BJ (cell line): Measurements from ENCODE around the gene STIM2. TPM values are rescaled to one million over a fixed set of nuclear protein-coding genes. Genes with fewer than 3 reads are reported as not detected.
"Not testable (repeated sequence)": the region's sequence is repeated elsewhere in the genome, so short reads cannot be mapped to it uniquely, and the experiment has no call there.

ENCODE experiments used
- CTCF ChIA-PET: fragments of 350-600 bp; formaldehyde crosslinking; extraction: SDS; loops from one replicate; lab custom pipeline; 2021; ENCODE audit warnings: antibody characterized with exemption, inconsistent platforms; lab: Yijun Ruan, JAX
- POLR2A ChIA-PET: fragments of 300-600 bp; sonication (Branson Sonifier 250); formaldehyde crosslinking; extraction: SDS; loops from one replicate; lab custom pipeline; 2021; ENCODE audit warnings: antibody characterized with exemption; lab: Charles Lee
- DNase-seq: peaks from one replicate; pipeline ENCODE4 v3.0.0-alpha.2; 2011; ENCODE audit warnings: low read depth
- H3K27me3 ChIP-seq: 2 replicates; pipeline ENCODE4 v1.6.0; 2011; ENCODE audit warnings: low read length; ENCODE audit not compliant: control insufficient read depth, insufficient read depth
- H3K36me3 ChIP-seq: 2 replicates; pipeline ENCODE4 v1.5.1; 2011; ENCODE audit warnings: low read length; ENCODE audit not compliant: control insufficient read depth, insufficient read depth
- H3K4me3 ChIP-seq: 2 replicates; pipeline ENCODE4 v1.5.1; 2011; ENCODE audit warnings: low read depth, mild to moderate bottlenecking, control low read depth, low read length
- CTCF ChIP-seq: IDR thresholded peaks from 2 replicates; pipeline ENCODE4 v1.5.1; 2011; ENCODE audit warnings: low read depth, mild to moderate bottlenecking, control low read depth, inconsistent platforms, low read length, moderate library complexity; ENCODE audit not compliant: insufficient read depth
- polyA minus RNA-seq: library from RNA; depleted of rRNA, polyadenylated mRNA; stranded (reverse); fragments of >200 nt; gene quantifications from 2 replicates; pipeline ENCODE4 v1.2.3, GENCODE V29; 2011; rRNA and poly(A)+ RNA removed
- polyA plus RNA-seq: library from polyadenylated mRNA; depleted of rRNA; stranded (reverse); fragments of >200 nt; gene quantifications from 2 replicates; pipeline ENCODE4 v1.2.3, GENCODE V29; 2011; rRNA removed

The STIM2 gene
- polyA plus RNA-seq, result 14.4 and 17.8 TPM in 2 replicates
- 13.5 and 16.7 TPM in 2 replicates for polyA minus RNA-seq

GRCh38 chr4:26860157-26860921 lies at the start of gene STIM2:
TSS of gene STIM2 (plus strand) at chr4:26860841.
- ChIA-PET POLR2A (interaction anchor here (0.6 to 0.7 kb wide), 3 partner anchors 138 to 178 kb away, joined by 4 to 27 read pairs (median 5); no protein-coding TSS in a partner anchor), CTCF (interaction anchor here (1.1 to 1.4 kb wide), 5 partner anchors 8 to 150 kb away, joined by 3 to 5 read pairs (median 3); no protein-coding TSS in a partner anchor)
- Histone ChIP-seq H3K36me3 (no peaks in the 10 kb centered on the region), H3K27me3 (no peaks in the 10 kb centered on the region), H3K4me3 (peak within 1 kb of the TSS; percentile 80)
- peak; percentile 74 for DNase-seq
- peak; percentile 52 for TF ChIP-seq CTCF

DNA sequence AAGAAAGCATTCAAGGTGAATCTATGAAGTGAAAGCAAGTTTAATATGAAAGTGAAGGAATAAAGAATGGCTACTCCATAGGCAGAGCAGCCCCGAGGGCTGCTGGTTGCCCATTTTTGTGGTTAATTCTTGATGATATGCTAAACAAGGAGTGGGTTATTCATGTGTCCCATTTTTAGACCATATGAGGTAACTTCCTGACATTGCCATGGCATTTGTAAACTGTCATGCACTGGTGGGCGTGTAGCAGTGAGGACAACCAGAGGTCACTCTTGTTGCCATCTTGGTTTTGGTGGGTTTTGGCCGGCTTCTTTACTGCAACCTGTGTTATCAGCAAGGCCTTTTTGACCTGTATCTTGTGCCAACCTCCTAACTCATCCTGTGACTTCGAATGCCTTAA lies 49.1 kb upstream of the STIM2 start:
- H3K27me3 ChIP-seq, H3K36me3 ChIP-seq, DNase-seq, CTCF ChIA-PET, H3K4me3 ChIP-seq: not testable (repeated sequence)
- POLR2A ChIA-PET, result interaction anchor here (0.6 kb wide), 1 partner anchor 22 kb away, joined by 3 read pairs; no protein-coding TSS in a partner anchor

DNA sequence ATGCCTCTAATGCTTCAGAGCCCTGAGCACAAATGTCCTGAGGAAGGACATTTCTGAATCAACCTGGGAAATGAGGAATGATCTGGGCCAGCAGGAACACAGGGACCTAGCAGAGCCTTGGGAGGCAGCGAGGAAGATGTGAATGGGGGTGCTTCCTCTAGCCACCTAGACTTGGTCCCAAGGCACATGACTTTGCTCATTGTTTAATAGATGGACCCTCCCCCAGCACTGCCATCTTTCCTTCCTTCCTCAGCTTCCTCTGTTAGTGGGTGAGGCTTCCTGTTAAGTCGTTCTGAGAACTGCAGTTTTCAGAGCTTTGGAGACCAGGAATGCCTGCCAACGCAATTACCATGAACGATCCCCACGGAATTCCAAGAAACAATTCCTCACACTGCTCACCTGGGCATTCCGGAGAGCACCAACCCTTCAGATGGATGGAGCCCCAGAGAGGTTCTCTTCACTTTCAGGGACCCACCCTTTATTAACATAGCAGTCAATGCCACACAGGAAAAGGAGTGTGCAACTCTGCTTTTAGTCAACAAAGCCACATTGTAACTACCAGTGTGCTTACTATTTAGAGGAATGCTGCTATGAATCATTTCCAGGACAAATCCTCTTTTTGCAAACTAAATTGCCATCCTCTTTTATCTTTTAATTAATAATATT lies 48.5 kb upstream of the STIM2 start:
- Histone ChIP-seq H3K36me3 (no peaks in the 10 kb centered on the region), H3K27me3 (no peaks in the 10 kb centered on the region), H3K4me3 (no peak overlapping the region)
- no peak for DNase-seq
- ChIA-PET CTCF (no interaction called here), POLR2A (interaction anchor here (0.6 kb wide), 1 partner anchor 22 kb away, joined by 3 read pairs; no protein-coding TSS in a partner anchor)
- no peak for TF ChIP-seq CTCF

DNA sequence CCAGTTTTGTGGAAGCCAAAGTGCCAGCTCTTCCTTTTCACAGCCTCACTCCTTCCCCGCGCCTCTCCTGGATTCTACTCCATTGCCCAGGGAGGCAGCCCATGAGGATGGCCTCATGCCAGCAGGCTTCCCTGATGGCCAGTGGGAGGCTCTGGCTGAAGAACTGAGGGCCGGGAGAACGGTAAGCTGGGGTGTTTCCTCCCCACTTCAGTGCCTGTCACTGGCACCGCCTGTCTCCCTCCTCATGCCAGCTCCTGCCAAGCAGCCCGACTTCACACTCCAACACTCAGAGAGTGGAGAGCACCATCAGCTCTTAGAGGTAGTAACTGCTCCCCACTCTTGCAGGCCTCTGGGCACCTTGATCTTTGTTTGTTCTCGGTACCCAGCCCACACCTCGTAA lies 46.9 kb upstream of the STIM2 start:
- Histone ChIP-seq H3K27me3 (no peaks in the 10 kb centered on the region), H3K36me3 (no peaks in the 10 kb centered on the region), H3K4me3 (no peak overlapping the region)
- no peak for DNase-seq
- CTCF ChIA-PET, result interaction anchor here (1.4 kb wide), 1 partner anchor 33 kb away, joined by 3 read pairs; no protein-coding TSS in a partner anchor
- TF ChIP-seq CTCF, result no peak
- POLR2A ChIA-PET, result no interaction called here

DNA sequence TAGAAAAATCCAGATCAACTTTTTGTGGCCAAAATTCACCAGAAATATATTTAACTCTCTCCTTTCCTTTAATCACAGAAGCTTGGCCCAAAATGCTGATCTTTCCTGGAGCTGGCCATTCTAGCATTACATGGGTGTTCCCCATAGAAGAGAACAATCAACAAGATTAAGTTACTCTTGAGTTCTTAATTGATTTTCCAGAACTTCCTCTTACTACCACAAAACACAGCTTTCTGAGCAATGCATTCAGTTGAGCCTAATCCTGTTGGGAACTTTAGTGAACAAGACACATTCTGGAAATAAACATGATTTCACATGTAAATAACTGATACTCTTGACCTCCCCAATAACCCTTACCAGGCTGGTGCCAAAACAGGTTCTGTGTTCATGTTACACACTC lies 45.4 kb upstream of the STIM2 start:
- H3K4me3 ChIP-seq, result no peak overlapping the region
- no peak for DNase-seq
- ChIA-PET POLR2A (no interaction called here), CTCF (interaction anchor here (0.6 kb wide), 1 partner anchor 314 kb away, joined by 3 read pairs; no protein-coding TSS in a partner anchor)
- H3K36me3 ChIP-seq, result no peaks in the 10 kb centered on the region
- H3K27me3 ChIP-seq, result no peaks in the 10 kb centered on the region
- TF ChIP-seq CTCF, result no peak
